ENCODE data around the gene GSG1L. TPM values are rescaled to one million over a fixed set of nuclear protein-coding genes. Genes with fewer than 3 reads are reported as not detected.
A peak's percentile ranks its signal among the peaks of the same experiment; 100 is the strongest.

Gene GSG1L
- total and polyA plus RNA-seq, 9 of the 15 experiments (the other 6 are each of a cell fraction or from before 2014, with no cell fraction given), result not detected

GRCh38 chr16:27795992-27796614 is 267.4 kb downstream of the GSG1L start (continued):
- TF ChIP-seq ZNF324 (CRISPR knock-in tag; IDR thresholded peaks at IDR 0.05) (no peak), CHD4 (IDR thresholded peaks at IDR 0.05; ENCODE audit: insufficient read depth, insufficient replicate concordance, low read depth, low read length, poor library complexity, severe bottlenecking) (no peak), NUFIP1 (IDR thresholded peaks at IDR 0.05; ENCODE audit: partially characterized antibody) (no peak), CBX2 (IDR thresholded peaks at IDR 0.05; ENCODE audit: insufficient read depth, low read length, poor library complexity, severe bottlenecking) (no peak), ESRRA (IDR thresholded peaks at IDR 0.05; ENCODE audit: borderline replicate concordance, low read depth) (0 out of 2 replicates have a peak, but pooled peaks have one; percentile 18), CAMTA2 (CRISPR knock-in tag; conservative IDR thresholded peaks at IDR 0.05) (no peak), SMARCC2 (IDR thresholded peaks at IDR 0.05; ENCODE audit: low read depth) (no peak), POLR2AphosphoS2 (IDR thresholded peaks at IDR 0.05; ENCODE audit: low read length) (no peak), PBX2 (CRISPR knock-in tag; IDR thresholded peaks at IDR 0.05; ENCODE audit: low read depth) (no peak), PBX2 (tag; conservative IDR thresholded peaks at IDR 0.05; ENCODE audit: low read depth) (no peak), ZNF398 (CRISPR knock-in tag; IDR thresholded peaks at IDR 0.05) (no peak)
- TF ChIP-seq, protein P1, sequence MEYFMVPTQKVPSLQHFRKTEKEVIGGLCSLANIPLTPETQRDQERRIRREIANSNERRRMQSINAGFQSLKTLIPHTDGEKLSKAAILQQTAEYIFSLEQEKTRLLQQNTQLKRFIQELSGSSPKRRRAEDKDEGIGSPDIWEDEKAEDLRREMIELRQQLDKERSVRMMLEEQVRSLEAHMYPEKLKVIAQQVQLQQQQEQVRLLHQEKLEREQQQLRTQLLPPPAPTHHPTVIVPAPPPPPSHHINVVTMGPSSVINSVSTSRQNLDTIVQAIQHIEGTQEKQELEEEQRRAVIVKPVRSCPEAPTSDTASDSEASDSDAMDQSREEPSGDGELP (CRISPR knock-in tag; IDR thresholded peaks at IDR 0.05; ENCODE audit: borderline replicate concordance), result peak; percentile 41
- TF ChIP-seq, protein P2, sequence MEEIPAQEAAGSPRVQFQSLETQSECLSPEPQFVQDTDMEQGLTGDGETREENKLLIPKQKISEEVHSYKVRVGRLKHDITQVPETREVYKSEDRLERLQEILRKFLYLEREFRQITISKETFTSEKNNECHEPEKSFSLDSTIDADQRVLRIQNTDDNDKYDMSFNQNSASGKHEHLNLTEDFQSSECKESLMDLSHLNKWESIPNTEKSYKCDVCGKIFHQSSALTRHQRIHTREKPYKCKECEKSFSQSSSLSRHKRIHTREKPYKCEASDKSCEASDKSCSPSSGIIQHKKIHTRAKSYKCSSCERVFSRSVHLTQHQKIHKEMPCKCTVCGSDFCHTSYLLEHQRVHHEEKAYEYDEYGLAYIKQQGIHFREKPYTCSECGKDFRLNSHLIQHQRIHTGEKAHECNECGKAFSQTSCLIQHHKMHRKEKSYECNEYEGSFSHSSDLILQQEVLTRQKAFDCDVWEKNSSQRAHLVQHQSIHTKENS (CRISPR knock-in tag; IDR thresholded peaks at IDR 0.05), result no peak
- TF ChIP-seq, protein P3, sequence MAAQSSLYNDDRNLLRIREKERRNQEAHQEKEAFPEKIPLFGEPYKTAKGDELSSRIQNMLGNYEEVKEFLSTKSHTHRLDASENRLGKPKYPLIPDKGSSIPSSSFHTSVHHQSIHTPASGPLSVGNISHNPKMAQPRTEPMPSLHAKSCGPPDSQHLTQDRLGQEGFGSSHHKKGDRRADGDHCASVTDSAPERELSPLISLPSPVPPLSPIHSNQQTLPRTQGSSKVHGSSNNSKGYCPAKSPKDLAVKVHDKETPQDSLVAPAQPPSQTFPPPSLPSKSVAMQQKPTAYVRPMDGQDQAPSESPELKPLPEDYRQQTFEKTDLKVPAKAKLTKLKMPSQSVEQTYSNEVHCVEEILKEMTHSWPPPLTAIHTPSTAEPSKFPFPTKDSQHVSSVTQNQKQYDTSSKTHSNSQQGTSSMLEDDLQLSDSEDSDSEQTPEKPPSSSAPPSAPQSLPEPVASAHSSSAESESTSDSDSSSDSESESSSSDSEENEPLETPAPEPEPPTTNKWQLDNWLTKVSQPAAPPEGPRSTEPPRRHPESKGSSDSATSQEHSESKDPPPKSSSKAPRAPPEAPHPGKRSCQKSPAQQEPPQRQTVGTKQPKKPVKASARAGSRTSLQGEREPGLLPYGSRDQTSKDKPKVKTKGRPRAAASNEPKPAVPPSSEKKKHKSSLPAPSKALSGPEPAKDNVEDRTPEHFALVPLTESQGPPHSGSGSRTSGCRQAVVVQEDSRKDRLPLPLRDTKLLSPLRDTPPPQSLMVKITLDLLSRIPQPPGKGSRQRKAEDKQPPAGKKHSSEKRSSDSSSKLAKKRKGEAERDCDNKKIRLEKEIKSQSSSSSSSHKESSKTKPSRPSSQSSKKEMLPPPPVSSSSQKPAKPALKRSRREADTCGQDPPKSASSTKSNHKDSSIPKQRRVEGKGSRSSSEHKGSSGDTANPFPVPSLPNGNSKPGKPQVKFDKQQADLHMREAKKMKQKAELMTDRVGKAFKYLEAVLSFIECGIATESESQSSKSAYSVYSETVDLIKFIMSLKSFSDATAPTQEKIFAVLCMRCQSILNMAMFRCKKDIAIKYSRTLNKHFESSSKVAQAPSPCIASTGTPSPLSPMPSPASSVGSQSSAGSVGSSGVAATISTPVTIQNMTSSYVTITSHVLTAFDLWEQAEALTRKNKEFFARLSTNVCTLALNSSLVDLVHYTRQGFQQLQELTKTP (IDR thresholded peaks at IDR 0.05; ENCODE audit: low read depth in 1 of 2, partially characterized antibody in 2 of 2), result peak in 1 of 2 experiments; percentile 84

All from K562 (cell line).